Fibroblast of villous mesenchyme (primary cell): ENCODE data around the gene ABHD17B. TPM values are rescaled to one million over a fixed set of nuclear protein-coding genes. Genes with fewer than 3 reads are reported as not detected.

Experiments
- DNase-seq: peaks from one replicate; pipeline ENCODE4 v3.0.0-alpha.2; 2010; ENCODE audit warnings: low read depth
- H3K4me3 ChIP-seq: 2 replicates; pipeline ENCODE4 v1.5.1; 2011; ENCODE audit warnings: low read depth, mild to moderate bottlenecking, low read length
- CTCF ChIP-seq: IDR thresholded peaks from 2 replicates; pipeline ENCODE4 v1.5.1; 2012; ENCODE audit warnings: low read depth, mild to moderate bottlenecking, low read length; ENCODE audit not compliant: insufficient read depth
- total RNA-seq: library from RNA; depleted of rRNA; stranded (reverse); fragments of >200 nt; gene quantifications from 2 replicates; pipeline ENCODE4 v1.2.3, GENCODE V29; 2012

The ABHD17B gene
- total RNA-seq, 1 donor = 27.2 TPM

- DNase-seq = no peak
- no peak overlapping the region for H3K4me3 ChIP-seq
These were observed 17.8 kb upstream of the ABHD17B start for GRCh38 chr9:71928806-71929205.

GRCh38 chr9:71928376-71928775 is 17.4 kb upstream of the ABHD17B start:
- TF ChIP-seq CTCF = no peak
- DNase-seq = no peak
- H3K4me3 ChIP-seq = no peak overlapping the region

More at GRCh38 chr9:71928806-71929205, 17.8 kb upstream of the ABHD17B start:
- no peak for TF ChIP-seq CTCF

- H3K4me3 ChIP-seq = no peak overlapping the region
- TF ChIP-seq CTCF = no peak
- DNase-seq = no peak
These were observed 14.8 kb upstream of the ABHD17B start for GRCh38 chr9:71925834-71926233.

GRCh38 chr9:71924576-71924975 is 13.6 kb upstream of the ABHD17B start:
- no peak for TF ChIP-seq CTCF

GRCh38 chr9:71921190-71921814 is 10.3 kb upstream of the ABHD17B start:
- no peak for TF ChIP-seq CTCF
- no peak overlapping the region for H3K4me3 ChIP-seq
- DNase-seq = no peak

More at GRCh38 chr9:71924576-71924975, 13.6 kb upstream of the ABHD17B start:
- no peak overlapping the region for H3K4me3 ChIP-seq
- DNase-seq = no peak

GRCh38 chr9:71920456-71921189 is 9.6 kb upstream of the ABHD17B start:
- H3K4me3 ChIP-seq = no peak overlapping the region
- no peak for TF ChIP-seq CTCF

More at GRCh38 chr9:71920456-71921189, 9.6 kb upstream of the ABHD17B start:
- DNase-seq = no peak
